ENCODE data around the gene WDR17. TPM values are rescaled to one million over a fixed set of nuclear protein-coding genes. Genes with fewer than 3 reads are reported as not detected.

The WDR17 gene
- total and polyA plus RNA-seq, 4 donors, result 0.38 to 3.3 (median 2.9) TPM

- intact Hi-C loops (cut with DNase I), result loop anchor here in 1 of 2 donors (5.0 kb wide), 2 partner anchors 119 to 169 kb away; no protein-coding TSS in a partner anchor
- 71 to 80% methylated on average over 4 of the region's 4 CpGs for WGBS, 2 donors
- Histone ChIP-seq H3K27me3 (ENCODE audit: control insufficient read depth in 1 of 2, insufficient read depth in 2 of 2, low read length in 1 of 2) (no peaks in the 10 kb centered on the region), H3K4me3 (ENCODE audit: low read length in 2 of 2) (no peak overlapping the region), H3K9me3 (ENCODE audit: control insufficient read depth, low read length) (no peaks in the 10 kb centered on the region), H3K36me3 (ENCODE audit: control insufficient read depth in 1 of 2, insufficient read depth in 2 of 2, low read length in 1 of 2) (no peaks in the 10 kb centered on the region), H3K27ac (ENCODE audit: low read depth in 1 of 2, low read length in 2 of 2) (no peak overlapping the region), H3K4me1 (ENCODE audit: control insufficient read depth in 1 of 2, insufficient read depth in 2 of 2, low read length in 2 of 2) (no peaks in the 10 kb centered on the region)
- DNase-seq (no peak), ATAC-seq (ENCODE audit: low FRiP score) (no peak)
These were observed 87.5 kb downstream of the WDR17 start for GRCh38 chr4:176153124-176153523.

GRCh38 chr4:176156656-176157055, 91.0 kb downstream of the WDR17 start:
- Histone ChIP-seq H3K27me3 (ENCODE audit: control insufficient read depth in 1 of 2, insufficient read depth in 2 of 2, low read length in 1 of 2) (no peaks in the 10 kb centered on the region), H3K4me1 (ENCODE audit: control insufficient read depth in 1 of 2, insufficient read depth in 2 of 2, low read length in 2 of 2) (no peaks in the 10 kb centered on the region), H3K9me3 (ENCODE audit: control insufficient read depth, low read length) (no peaks in the 10 kb centered on the region), H3K27ac (ENCODE audit: low read depth in 1 of 2, low read length in 2 of 2) (no peak overlapping the region), H3K4me3 (ENCODE audit: low read length in 2 of 2) (no peak overlapping the region), H3K36me3 (ENCODE audit: control insufficient read depth in 1 of 2, insufficient read depth in 2 of 2, low read length in 1 of 2) (no peaks in the 10 kb centered on the region)
- 56 to 62% methylated on average over 5 of the region's 5 CpGs for WGBS, 2 donors
- no peak for ATAC-seq (ENCODE audit: low FRiP score)
- no peak for DNase-seq
- intact Hi-C loops (cut with DNase I), result no loop called here

GRCh38 chr4:176163041-176163440, 97.4 kb downstream of the WDR17 start:
- DNase-seq, result no peak
- WGBS, 2 donors, result 91 to 93% methylated on average over 3 of the region's 3 CpGs
- Histone ChIP-seq H3K36me3 (ENCODE audit: control insufficient read depth in 1 of 2, insufficient read depth in 2 of 2, low read length in 1 of 2) (no peaks in the 10 kb centered on the region), H3K27me3 (ENCODE audit: control insufficient read depth in 1 of 2, insufficient read depth in 2 of 2, low read length in 1 of 2) (no peaks in the 10 kb centered on the region), H3K4me1 (ENCODE audit: control insufficient read depth in 1 of 2, insufficient read depth in 2 of 2, low read length in 2 of 2) (no peaks in the 10 kb centered on the region), H3K9me3 (ENCODE audit: control insufficient read depth, low read length) (no peaks in the 10 kb centered on the region), H3K27ac (ENCODE audit: low read depth in 1 of 2, low read length in 2 of 2) (no peak overlapping the region), H3K4me3 (ENCODE audit: low read length in 2 of 2) (no peak overlapping the region)
- no peak for ATAC-seq (ENCODE audit: low FRiP score)
- intact Hi-C loops (cut with DNase I), result no loop called here

- intact Hi-C loops (cut with DNase I), result loop anchor here (5.0 kb wide), 2 partner anchors 52 to 137 kb away; no protein-coding TSS in a partner anchor
- 0 to 4% methylated on average over 1 of the region's 1 CpG for WGBS, 2 donors
- Histone ChIP-seq H3K4me1 (ENCODE audit: control insufficient read depth in 1 of 2, insufficient read depth in 2 of 2, low read length in 2 of 2) (peaks cover 2 to 3% of the 10 kb centered on the region in 2 donors), H3K9me3 (ENCODE audit: control insufficient read depth, low read length) (no peaks in the 10 kb centered on the region), H3K4me3 (ENCODE audit: low read length in 2 of 2) (no peak overlapping the region), H3K36me3 (ENCODE audit: control insufficient read depth in 1 of 2, insufficient read depth in 2 of 2, low read length in 1 of 2) (no peaks in the 10 kb centered on the region), H3K27me3 (ENCODE audit: control insufficient read depth in 1 of 2, insufficient read depth in 2 of 2, low read length in 1 of 2) (no peaks in the 10 kb centered on the region), H3K27ac (ENCODE audit: low read depth in 1 of 2, low read length in 2 of 2) (no peak overlapping the region)
- peak; percentile 78 for ATAC-seq (ENCODE audit: low FRiP score)
- no peak for DNase-seq
These were observed 119.4 kb downstream of the WDR17 start for GRCh38 chr4:176185051-176185450.

- H3K9me3 ChIP-seq (ENCODE audit: control insufficient read depth, low read length), result no peaks in the 10 kb centered on the region
- no peaks in the 10 kb centered on the region for H3K36me3 ChIP-seq (ENCODE audit: control insufficient read depth in 1 of 2, insufficient read depth in 2 of 2, low read length in 1 of 2)
- DNase-seq (no peak), ATAC-seq (ENCODE audit: low FRiP score) (no peak)
- no peaks in the 10 kb centered on the region for H3K27me3 ChIP-seq (ENCODE audit: control insufficient read depth in 1 of 2, insufficient read depth in 2 of 2, low read length in 1 of 2)
- H3K27ac ChIP-seq (ENCODE audit: low read depth in 1 of 2, low read length in 2 of 2), result peak overlapping the region; percentile 3 to 81
- peaks cover 2 to 6% of the 10 kb centered on the region in 2 donors for H3K4me1 ChIP-seq (ENCODE audit: control insufficient read depth in 1 of 2, insufficient read depth in 2 of 2, low read length in 2 of 2)
- no peak overlapping the region for H3K4me3 ChIP-seq (ENCODE audit: low read length in 2 of 2)
- 74 to 76% methylated on average over 2 of the region's 2 CpGs for WGBS, 2 donors
- intact Hi-C loops (cut with DNase I), result loop anchor here (2.0 to 5.0 kb wide), 3 partner anchors 51 to 136 kb away; no protein-coding TSS in a partner anchor
These were observed 120.4 kb downstream of the WDR17 start for GRCh38 chr4:176186067-176186466.

GRCh38 chr4:176186671-176187395, 121.2 kb downstream of the WDR17 start:
- WGBS, 2 donors, result 4 to 8% methylated on average over 6 of the region's 6 CpGs
- intact Hi-C loops (cut with DNase I), result loop anchor here (2.0 to 5.0 kb wide), 3 partner anchors 50 to 135 kb away; no protein-coding TSS in a partner anchor
- Histone ChIP-seq H3K9me3 (ENCODE audit: control insufficient read depth, low read length) (no peaks in the 10 kb centered on the region), H3K36me3 (ENCODE audit: control insufficient read depth in 1 of 2, insufficient read depth in 2 of 2, low read length in 1 of 2) (no peaks in the 10 kb centered on the region), H3K4me3 (ENCODE audit: low read length in 2 of 2) (no peak overlapping the region), H3K27ac (ENCODE audit: low read depth in 1 of 2, low read length in 2 of 2) (peak overlapping the region in 1 of 2 donors; percentile 12), H3K27me3 (ENCODE audit: control insufficient read depth in 1 of 2, insufficient read depth in 2 of 2, low read length in 1 of 2) (no peaks in the 10 kb centered on the region), H3K4me1 (ENCODE audit: control insufficient read depth in 1 of 2, insufficient read depth in 2 of 2, low read length in 2 of 2) (peaks cover 2 to 6% of the 10 kb centered on the region in 2 donors)
- ATAC-seq (ENCODE audit: low FRiP score), result peak; percentile 72
- peak in 1 of 2 donors; percentile 47 for DNase-seq

- Histone ChIP-seq H3K4me3 (ENCODE audit: low read length in 2 of 2) (no peak overlapping the region), H3K27ac (ENCODE audit: low read depth in 1 of 2, low read length in 2 of 2) (peak overlapping the region in 1 of 2 donors; percentile 68)
- intact Hi-C loops (cut with DNase I), result loop anchor here (2.0 to 5.0 kb wide), 3 partner anchors 50 to 135 kb away; no protein-coding TSS in a partner anchor
These were observed 122.0 kb downstream of the WDR17 start for GRCh38 chr4:176187624-176188023.

GRCh38 chr4:176188654-176189053, 123.0 kb downstream of the WDR17 start:
- ATAC-seq (ENCODE audit: low FRiP score) (no peak), DNase-seq (no peak)
- no peak overlapping the region for H3K4me3 ChIP-seq (ENCODE audit: low read length in 2 of 2)
- no peaks in the 10 kb centered on the region for H3K27me3 ChIP-seq (ENCODE audit: control insufficient read depth in 1 of 2, insufficient read depth in 2 of 2, low read length in 1 of 2)
- H3K9me3 ChIP-seq (ENCODE audit: control insufficient read depth, low read length), result no peaks in the 10 kb centered on the region
- H3K36me3 ChIP-seq (ENCODE audit: control insufficient read depth in 1 of 2, insufficient read depth in 2 of 2, low read length in 1 of 2), result no peaks in the 10 kb centered on the region
- intact Hi-C loops (cut with DNase I), result loop anchor here (5.0 kb wide), 2 partner anchors 49 to 134 kb away; no protein-coding TSS in a partner anchor
- no peak overlapping the region for H3K27ac ChIP-seq (ENCODE audit: low read depth in 1 of 2, low read length in 2 of 2)
- peaks cover 2 to 6% of the 10 kb centered on the region in 2 donors for H3K4me1 ChIP-seq (ENCODE audit: control insufficient read depth in 1 of 2, insufficient read depth in 2 of 2, low read length in 2 of 2)

More at GRCh38 chr4:176187624-176188023, 122.0 kb downstream of the WDR17 start:
- ATAC-seq (ENCODE audit: low FRiP score) (no peak), DNase-seq (no peak)
- Histone ChIP-seq H3K27me3 (ENCODE audit: control insufficient read depth in 1 of 2, insufficient read depth in 2 of 2, low read length in 1 of 2) (no peaks in the 10 kb centered on the region), H3K36me3 (ENCODE audit: control insufficient read depth in 1 of 2, insufficient read depth in 2 of 2, low read length in 1 of 2) (no peaks in the 10 kb centered on the region), H3K9me3 (ENCODE audit: control insufficient read depth, low read length) (no peaks in the 10 kb centered on the region), H3K4me1 (ENCODE audit: control insufficient read depth in 1 of 2, insufficient read depth in 2 of 2, low read length in 2 of 2) (peaks cover 2 to 6% of the 10 kb centered on the region in 2 donors)
- WGBS, 2 donors, result 72 to 77% methylated on average over 2 of the region's 2 CpGs
